ENCODE measurements around the gene DHRS7B.

DNA sequence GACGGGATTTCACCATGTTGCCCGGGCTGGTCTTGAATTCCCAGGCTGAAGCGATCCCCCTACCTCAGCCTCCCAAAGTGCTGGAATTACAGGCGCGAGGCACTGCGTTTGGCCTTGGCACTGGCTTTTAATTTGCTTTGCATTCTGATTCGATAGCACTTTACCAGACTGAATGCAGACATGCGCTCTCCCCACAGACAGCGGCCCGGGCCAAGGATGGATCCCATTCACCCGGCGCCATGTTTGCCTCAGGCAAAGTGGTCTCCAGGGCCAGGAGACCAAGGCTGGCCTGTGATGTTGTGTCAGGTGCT is 41.7 kb downstream of the DHRS7B start:
- TF ChIP-seq, protein P1, sequence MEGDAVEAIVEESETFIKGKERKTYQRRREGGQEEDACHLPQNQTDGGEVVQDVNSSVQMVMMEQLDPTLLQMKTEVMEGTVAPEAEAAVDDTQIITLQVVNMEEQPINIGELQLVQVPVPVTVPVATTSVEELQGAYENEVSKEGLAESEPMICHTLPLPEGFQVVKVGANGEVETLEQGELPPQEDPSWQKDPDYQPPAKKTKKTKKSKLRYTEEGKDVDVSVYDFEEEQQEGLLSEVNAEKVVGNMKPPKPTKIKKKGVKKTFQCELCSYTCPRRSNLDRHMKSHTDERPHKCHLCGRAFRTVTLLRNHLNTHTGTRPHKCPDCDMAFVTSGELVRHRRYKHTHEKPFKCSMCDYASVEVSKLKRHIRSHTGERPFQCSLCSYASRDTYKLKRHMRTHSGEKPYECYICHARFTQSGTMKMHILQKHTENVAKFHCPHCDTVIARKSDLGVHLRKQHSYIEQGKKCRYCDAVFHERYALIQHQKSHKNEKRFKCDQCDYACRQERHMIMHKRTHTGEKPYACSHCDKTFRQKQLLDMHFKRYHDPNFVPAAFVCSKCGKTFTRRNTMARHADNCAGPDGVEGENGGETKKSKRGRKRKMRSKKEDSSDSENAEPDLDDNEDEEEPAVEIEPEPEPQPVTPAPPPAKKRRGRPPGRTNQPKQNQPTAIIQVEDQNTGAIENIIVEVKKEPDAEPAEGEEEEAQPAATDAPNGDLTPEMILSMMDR (conservative IDR thresholded peaks at IDR 0.05; ENCODE audit: low read depth, low read length), result no peak
- no peak for TF ChIP-seq EZH2 (IDR thresholded peaks at IDR 0.05; ENCODE audit: borderline replicate concordance, low read depth, low read length, poor library complexity, severe bottlenecking)

Measured in A673 (cell line).